GM19023 (cell line): ENCODE measurements around the gene HSPA1B.
A peak's percentile ranks its signal among the peaks of the same experiment; 100 is the strongest.
"Not testable (repeated sequence)": the region's sequence is repeated elsewhere in the genome, so short reads cannot be mapped to it uniquely, and the experiment has no call there.

Experiments used
- ATAC-seq: cut with Tn5 transposase; IDR thresholded peaks from one replicate; pipeline ENCODE4 v1.9.1; 2021; ENCODE audit warnings: mild to moderate bottlenecking, moderate library complexity; ENCODE audit not compliant: unreplicated experiment

Gene HSPA1B

DNA sequence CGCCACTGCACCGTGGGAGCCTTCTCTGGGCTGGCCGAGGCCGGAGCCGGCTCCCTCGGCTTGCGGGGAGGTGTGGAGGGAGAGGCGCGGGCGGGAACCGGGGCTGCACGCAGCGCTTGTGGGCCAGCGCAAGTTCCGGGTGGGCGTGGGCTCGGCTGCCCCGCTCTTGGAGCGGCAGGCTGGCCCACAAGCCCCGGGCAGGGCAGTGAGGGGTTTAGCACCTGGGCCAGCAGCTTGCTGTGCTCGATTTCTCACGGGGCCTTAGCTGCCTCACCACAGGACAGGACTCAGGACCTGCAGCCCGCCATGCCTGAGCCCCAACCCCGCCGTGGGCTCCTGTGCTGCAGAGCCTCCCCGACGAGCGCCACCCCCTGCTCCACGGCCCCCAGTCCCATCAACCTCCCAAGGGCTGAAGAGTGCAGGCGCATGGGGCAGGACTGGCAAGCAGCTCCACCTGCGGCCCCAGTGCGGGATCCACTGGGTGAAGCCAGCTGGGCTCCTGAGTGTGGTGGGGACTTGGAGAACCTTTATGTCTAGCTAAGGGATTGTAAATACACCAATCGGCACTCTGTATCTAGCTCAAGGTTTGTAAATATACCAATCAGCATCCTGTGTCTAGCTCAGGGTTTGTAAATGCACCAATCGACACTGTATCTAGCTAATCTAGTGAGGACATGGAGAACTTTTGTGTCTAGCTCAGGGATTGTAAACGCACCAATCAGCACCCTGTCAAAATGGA is 24.6 kb downstream of the HSPA1B start:
- not testable (repeated sequence) for ATAC-seq

DNA sequence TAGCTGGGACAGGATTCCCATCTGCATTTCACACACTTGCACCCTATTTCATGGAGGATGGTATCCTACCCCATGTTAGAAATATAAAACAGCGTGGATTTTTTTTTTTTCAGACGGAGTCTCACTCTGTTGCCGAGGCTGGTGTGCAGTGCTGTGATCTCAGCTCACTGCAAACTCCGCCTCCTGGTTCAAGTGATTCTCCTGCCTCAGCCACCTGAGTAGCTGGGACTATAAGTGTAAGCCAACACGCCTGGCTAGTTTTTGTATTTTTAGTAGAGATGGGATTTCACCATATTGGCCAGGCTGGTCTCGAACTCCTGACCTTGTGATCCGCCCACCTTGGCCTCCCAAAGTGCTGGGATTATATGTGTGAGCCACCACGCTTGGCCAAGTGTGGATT is 30.2 kb downstream of the HSPA1B start:
- ATAC-seq: not testable (repeated sequence)

DNA sequence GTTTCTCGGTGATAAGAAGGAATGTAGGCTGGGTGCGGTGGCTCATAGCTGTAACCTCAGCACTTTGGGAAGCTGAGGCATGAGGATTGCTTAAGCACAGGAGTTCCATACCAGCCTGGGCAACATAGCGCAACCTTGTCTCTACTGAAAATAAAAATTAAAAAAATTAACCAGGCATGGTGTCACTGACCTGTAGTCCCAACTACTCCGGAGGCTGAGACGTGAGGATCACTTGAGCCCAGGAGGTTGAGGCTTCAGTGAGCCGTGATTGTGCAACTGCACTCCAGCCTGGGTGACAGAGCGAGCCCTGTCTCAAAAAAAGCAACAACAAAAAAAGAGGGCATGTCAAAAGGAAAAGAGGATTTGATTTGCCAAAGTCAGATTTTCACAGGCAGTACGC is 31.2 kb downstream of the HSPA1B start:
- ATAC-seq: no peak

DNA sequence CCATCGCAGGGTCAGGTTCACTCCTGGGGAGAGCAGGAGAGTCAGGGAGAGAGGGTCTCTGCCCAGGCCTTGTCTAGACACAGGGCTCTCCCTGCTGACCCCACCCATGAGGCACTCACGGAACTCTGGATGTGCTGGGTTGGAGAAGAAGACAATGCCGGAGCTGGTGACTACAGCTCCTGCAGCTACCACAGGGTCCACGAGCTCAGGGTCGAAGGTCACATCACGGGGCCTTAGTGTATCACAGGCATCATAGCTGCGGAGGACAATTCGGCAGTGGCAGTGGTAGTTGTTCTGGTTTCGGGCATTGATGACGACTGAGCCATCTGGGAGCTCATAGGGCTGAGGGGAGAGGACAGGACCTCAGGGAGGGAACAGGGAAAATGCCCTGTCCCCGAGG is 32.4 kb downstream of the HSPA1B start:
- ATAC-seq: no peak

DNA sequence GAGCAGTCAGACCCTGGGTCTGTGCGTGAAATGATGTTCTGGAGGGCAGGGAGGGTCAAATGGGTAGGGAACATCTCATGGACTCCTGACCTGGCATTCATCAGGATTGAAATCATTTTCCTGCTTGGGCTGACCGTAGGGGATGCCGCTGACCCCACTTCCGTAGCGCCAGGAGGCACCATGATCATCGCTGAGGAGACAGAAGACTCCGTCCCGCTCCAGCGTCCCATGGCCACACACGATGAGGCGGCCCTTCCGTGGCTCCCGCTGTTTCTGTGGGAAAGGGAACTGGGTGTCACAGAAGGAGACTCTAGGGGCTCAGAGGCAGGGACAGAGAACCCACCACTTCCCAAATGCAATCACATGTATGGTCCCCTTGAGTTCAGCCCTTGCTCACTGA is 32.8 kb downstream of the HSPA1B start:
- ATAC-seq: no peak

DNA sequence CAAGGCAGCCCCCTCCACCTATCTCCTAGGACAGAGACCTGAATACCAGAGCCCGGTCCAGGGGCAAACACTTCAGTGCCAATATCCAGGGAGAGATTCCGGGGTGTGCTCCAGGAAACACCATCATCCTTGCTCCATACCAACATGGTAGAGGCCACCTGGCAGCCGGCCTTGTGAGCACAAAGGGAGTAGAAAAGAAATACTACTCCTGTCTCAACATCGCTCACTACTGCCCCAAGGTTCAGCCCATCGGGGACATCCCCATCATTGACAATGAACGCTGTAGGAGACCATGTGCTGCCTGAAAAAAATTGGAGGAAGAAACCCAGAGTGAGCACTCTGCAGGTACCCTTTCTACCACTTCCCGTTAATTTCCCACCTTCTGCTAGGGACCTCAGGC is 33.6 kb downstream of the HSPA1B start:
- no peak for ATAC-seq

DNA sequence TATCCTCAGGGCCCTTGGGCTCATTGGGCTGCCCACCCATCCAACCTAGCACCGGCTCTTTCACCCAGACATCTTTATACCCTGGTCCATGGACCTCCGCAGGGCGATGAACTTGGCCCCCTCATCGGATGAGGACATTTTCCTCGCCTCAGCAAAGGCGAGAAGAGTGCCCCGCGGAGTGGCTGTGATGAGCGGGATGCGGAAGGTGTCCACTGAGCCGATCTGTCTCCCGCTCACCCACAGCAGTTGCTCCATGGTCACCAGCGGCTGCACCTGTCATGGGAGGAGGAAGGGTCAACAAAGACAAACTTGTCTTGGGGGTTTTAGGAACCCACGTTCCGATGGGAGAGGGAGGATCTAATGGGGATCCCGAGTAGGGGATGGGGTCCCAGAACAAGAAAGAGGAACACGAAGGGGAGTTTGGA is 34.4 kb downstream of the HSPA1B start:
- no peak for ATAC-seq

DNA sequence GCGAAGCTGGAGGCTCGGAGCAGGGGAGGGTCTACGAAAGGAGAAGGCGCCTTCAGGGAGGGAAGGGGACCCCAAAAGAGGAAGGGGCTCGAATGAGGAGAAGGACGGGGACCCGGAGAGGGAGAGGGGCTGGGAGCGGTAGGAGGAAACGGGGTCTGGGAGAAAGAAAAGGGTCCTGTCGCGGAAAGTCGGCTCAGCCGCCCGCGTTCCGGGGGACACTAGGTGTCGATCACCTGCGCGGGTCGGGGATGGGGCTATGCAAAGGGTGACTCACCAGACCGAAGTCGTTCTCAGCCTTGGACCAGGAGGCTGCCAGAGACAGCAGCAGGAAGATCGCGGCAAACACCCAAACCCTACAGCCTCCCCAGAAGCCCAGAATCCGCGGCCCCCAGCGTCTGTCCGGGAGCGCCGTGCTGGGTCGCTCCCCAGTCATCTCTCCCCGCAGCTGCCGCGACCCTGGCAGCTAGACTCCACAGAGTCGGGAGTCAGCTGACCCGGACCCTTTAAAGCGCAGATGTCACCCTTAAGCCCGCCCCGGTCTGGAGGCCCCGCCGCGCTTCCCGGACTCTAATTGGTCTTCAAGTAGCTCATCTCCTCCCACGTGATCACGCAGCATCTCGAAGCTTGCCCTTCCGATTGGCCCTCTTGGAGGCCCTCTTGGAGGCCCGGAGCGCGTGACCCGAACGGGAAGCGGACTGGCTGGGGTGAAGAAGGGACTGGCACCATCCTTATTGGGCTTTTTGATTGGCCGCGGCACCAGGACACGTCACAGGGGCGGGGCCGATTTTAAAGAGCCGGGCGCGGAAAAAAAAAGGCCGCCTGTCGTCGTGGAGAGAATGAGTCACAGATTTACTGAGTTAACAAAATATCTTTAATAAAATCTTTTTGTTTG is 35.1 kb downstream of the HSPA1B start, which contains the start of gene NEU1:
NEU1 (minus strand) TSS at position 478 of the 892 bp plus-strand sequence; CDS start at position 433, 45 bp downstream.
- peak; percentile 95 for ATAC-seq

DNA sequence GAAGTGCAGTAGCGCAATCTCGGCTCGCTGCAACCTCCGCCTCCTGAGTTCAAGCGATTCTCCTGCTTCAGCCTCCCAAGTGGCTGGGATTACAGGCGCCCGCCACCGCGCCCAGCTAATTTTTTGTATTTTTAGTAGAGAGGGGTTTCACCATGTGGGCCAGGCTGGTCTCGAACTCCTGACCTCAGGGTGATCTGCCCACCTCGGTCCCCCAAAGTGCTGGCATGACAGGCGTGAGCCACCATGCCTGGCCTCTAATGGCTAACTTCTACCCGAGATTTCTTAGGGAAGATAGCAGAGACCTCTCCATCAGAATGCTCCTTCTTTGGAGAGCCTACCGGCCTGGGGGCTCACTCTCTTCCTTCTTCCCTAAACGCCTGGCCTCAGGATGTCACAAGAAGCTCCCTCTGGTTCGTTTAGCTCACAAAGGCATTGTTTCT is 36.6 kb downstream of the HSPA1B start:
- ATAC-seq: not testable (repeated sequence)

DNA sequence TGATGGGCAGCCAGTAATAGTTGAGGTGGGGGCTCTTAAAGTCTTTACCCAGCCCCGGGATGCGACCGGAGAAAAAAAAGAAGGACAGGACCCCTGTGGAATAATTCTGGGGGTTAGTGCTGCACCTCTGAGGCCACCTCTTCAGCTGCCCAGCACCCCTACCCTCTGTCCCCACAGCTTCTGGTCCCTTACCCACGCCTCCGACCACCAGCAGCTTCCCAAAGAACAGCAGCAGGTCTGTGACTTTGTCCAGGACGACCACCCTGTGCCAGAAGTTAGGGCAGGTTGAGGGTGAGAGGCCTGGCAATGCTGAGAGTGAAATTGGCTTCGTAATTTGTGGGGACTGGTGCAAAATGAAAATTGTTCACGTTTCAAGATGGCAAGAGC is 37.3 kb downstream of the HSPA1B start:
- ATAC-seq: no peak

DNA sequence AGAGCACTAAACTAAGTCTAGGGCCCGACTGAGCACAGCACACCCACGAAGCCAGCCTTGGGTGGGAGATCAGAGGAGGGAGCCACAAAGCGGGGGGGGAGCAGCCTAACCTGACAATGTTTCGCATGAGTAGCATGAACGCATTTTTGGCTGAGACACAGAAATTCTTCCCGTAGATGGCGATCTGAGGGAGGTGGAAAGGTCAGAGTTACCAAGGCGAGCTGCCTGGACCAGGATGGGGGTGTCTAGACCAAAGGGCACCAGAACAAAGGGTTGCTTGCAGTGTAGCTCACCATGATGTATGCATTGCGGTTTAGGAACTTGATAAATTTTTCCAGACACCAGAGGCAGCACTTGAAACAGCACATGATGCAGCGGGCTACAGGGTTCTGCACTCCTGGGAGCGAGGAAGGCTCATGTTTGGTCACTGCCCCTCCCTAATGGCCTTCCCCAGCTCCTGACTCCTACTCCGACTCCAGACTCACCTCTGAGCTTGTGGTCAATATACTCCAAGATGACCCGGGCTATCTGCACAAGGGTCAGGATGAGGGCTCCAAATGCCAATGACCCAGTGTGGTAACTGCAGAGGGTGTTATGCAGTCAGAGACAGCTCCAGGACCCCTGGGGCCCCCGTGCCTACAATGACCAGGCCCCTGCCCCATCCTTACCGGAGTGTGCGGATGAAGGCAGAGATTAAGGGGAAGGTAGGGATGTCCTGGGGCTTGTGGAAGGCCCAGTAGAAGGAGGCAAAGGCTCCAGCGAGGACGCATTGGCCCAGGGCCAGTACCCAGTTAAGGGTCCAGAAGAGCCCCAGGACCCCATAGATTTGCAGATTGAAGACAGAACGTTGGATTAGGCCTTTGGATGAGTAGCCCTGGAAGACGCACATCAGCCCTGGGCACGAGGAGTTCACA is 37.9 kb downstream of the HSPA1B start:
- ATAC-seq: no peak

DNA sequence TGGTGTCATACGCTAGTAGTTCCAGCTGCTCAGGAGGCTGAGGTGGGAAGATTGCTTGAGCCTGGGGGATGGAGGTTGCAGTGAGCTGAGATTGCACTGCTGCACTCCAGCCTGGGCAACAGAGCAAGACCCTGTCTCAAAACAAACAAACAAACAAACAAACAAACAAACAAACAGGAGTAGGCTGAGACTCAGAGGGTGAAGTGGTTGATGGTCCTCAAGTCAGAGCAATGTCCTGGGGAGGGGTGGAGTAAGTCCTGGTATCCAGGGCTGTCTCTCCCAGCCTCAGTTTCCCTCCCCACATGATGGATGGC is 41.1 kb downstream of the HSPA1B start:
- not testable (repeated sequence) for ATAC-seq

DNA sequence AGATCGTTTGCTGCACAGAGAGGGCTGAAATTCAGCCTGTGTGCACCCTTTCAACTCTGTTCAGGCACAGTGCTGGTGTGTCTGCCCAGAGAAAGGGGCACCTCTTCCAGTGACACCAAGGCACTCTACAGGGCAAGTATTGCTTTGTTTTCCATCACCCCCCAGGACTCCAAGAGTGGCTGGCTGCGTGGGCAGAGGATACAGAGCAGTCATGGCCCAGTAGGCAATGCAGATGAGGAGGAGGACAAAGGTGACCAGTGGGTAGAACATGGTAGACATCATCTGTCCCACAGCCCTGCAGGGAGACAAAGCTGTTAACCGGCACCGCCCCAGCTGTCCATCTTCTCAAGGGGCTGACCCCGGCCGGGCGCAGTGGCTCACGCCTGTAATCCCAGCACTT is 41.8 kb downstream of the HSPA1B start:
- no peak for ATAC-seq

DNA sequence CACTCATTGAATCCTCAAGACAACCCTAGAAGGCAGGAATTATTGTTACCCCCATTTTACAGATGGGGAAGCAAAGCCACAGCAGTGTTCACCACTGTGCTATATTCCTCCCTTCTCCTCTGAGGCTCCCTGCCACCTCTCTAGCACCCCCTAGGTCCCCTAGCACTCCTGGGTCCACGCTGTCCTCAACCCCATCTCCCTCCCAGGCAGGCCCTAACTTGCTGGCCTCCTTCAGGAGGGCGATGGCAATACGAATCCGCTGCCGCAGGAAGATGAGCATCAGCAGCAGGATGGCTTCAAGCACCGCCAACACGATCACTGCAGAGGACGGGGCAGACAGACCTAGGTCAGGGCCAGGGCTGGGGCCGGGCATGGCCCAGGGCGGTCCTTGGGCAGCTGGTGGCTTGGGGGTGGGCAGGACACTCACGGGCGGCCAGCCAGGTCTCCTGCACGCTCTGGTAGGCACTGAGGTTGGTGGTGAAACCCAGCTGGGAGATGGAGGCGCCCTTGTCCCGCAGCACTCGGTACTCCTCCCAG is 42.9 kb downstream of the HSPA1B start:
- ATAC-seq: no peak

DNA sequence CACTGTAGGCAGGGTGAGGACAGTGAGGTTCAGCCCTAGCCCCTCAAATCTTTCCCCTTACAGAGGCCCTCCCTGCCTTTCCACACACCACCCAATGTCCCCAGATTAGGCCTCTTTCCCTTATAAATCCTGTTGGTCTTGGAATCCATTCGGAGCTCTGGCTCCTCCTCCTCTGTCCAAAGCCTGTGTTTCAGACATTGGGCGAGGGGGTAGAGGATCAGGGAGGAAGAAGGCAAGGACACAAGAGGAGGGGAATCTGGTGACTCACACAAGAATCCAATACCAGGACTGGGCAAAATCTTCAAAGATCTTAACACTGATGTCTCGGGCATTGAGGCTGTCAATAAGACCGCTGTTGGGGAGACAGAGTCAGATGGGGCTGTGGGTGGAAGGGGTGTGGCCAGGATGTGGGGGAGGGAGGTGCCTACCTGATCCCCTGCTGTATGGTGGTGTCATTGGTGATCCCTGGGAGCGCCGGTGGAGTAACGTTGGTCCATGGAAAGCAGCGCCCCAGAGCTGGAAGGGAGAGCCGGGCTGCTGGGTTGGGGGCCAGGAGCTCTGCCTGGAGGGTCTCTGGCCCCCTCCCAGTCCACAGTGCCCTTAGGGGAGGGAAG is 43.6 kb downstream of the HSPA1B start:
- ATAC-seq: no peak

DNA sequence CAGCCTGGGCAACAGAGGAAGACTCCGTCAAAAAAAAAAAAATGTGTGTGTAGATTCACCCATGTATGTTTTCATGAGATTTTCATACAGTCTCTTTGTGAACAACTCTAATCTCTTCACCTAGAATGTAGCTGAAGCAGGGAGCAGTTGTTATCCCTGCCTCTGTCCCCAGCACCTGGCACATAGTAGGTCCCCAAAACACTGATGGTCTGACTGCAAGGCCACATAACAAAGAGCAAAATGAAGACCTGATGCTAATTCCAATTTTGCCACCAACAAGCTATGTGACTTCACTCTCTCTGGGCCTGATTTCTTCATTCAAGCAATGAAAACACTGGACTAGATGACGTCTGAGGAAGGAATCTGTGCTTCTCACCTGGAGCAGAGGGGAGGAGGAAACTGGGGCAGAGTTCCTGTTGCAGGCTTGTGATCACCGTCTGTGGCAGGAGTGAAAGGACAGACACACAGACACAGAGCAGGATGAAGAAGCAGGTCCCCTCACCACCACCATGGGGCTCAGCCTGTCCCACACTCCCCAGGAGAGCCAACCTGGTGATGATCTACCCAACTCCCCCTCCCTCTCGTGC is 46.6 kb downstream of the HSPA1B start:
- ATAC-seq: no peak

DNA sequence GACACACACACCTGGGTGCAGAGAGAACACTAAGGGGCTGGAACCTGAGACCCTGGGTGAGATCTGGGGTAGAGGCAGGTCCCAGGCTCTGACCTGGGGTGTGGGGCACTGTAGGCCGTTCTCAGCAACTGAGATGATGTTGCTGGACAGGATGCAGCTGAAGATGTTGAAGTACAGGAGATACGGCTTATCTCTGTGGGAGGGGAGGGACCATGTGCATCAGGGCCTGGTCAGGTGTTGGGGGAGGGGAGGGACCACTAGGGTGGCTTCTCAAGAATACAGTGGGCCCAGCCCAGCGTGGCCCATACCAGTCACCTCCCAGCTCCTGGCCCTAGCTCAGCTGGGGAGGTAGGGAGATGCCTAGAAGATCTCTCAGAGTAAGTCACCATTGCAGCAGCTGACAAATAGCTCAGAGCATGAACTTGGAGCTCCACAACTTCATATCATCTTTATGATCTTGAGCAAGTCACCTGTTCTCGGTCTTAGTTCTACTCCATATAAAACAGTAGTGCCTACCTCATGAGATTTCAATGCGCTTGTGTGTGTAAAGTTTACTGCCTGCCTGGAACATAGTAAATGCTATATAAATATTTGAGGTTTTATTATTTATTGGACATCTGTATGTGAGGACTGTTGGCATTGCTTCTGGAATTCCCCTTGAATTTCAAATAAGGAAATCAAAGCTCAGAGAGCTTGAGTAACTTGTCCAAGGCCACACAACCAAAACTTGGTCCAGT is 47.5 kb downstream of the HSPA1B start:
- ATAC-seq: no peak

DNA sequence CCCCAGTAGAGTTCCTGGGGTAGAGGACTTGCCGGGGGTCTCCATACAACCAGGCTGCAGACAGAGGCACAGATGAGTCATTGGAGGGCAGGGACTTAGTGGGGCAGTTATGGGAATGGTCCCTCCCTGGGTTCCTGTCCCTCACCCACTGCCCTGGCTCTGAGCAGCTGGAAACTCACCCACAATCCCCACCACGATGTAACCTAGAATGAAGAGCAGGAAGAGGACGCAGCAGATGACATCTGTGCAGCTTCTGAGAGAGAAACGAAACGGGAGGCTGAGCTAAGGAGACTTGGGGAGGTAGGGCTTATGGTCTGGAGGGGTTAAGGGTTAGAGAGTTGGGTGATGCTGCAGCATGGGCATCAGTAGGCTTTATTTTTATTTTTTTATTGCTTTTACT is 48.3 kb downstream of the HSPA1B start:
- no peak for ATAC-seq

DNA sequence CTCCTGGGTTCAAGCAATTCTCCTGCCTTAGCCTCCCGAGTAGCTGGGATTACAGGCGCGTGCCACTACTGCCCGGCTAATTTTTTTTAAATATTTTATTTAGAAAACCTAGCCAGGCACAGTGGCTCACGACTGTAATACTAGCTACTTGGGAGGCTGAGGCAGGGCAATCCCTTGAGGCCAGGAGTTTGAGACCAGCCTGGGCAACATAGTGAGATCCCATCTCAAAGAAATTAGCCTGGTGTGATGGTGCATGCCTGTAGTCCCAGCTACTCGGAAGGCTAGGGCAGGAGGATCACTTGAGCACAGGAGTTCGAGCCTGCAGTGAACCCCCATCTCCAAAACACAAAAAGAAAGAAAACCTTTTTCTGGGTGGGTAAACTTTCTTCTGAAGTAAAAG is 48.8 kb downstream of the HSPA1B start:
- ATAC-seq: no peak
